Activated T-cell treated with anti-CD3 and anti-CD28 coated beads, Interleukin-2, amount 50 U/mL, for 72 hours (primary cell): ENCODE results near the gene ITPR3. TPM values are rescaled to one million over a fixed set of nuclear protein-coding genes. Genes with fewer than 3 reads are reported as not detected.
A peak's percentile ranks its signal among the peaks of the same experiment; 100 is the strongest.
"Not testable (repeated sequence)": the region's sequence is repeated elsewhere in the genome, so short reads cannot be mapped to it uniquely, and the experiment has no call there.

Experiments used
- ATAC-seq, 2 donors: fragments of 150-1000 bp; cut with Tn5 transposase; replicated peaks in 1 of 2; 2 replicates each; pipeline ENCODE4 v1.10.0; 2021; ENCODE audit warnings: moderate library complexity in 2 of 2, mild to moderate bottlenecking in 1 of 2
- DNase-seq, 2 donors: peaks; one replicate each; pipeline ENCODE4 v3.0.0; 2021 to 2022; ENCODE audit warnings: mixed read lengths in 1 of 2
- H3K27ac Mint-ChIP-seq: one replicate; pipeline ENCODE4 v1.8.0; 2022; ENCODE audit warnings: mild to moderate bottlenecking, moderate library complexity, mixed read lengths
- H3K27me3 Mint-ChIP-seq: one replicate; pipeline ENCODE4 v1.8.0; 2022; ENCODE audit warnings: low read depth, mixed read lengths
- H3K36me3 Mint-ChIP-seq, 2 donors: one replicate each; pipeline ENCODE4 v1.8.0; 2022; ENCODE audit warnings: mixed read lengths in 2 of 2, mild to moderate bottlenecking in 1 of 2; ENCODE audit not compliant: insufficient read depth in 2 of 2
- H3K4me1 Mint-ChIP-seq: one replicate; pipeline ENCODE4 v1.8.0; 2022; ENCODE audit warnings: low read depth, mixed read lengths
- H3K4me3 Mint-ChIP-seq, 2 donors: one replicate each; pipeline ENCODE4 v1.8.0; 2022; ENCODE audit warnings: mild to moderate bottlenecking in 2 of 2, mixed read lengths in 2 of 2, moderate library complexity in 2 of 2
- H3K9me3 Mint-ChIP-seq, 2 donors: one replicate each; pipeline ENCODE4 v1.8.0; 2022; ENCODE audit warnings: mixed read lengths in 2 of 2
- total RNA-seq, 2 donors: library from RNA; stranded (reverse); gene quantifications; one replicate each; pipeline ENCODE4 v1.2.3, GENCODE V29; 2022

ITPR3 gene
- total RNA-seq, 2 donors from 2014 or later = 49.9 to 52.5 TPM

GRCh38 chr6:33624856-33625255 is 3.7 kb downstream of the ITPR3 start:
- peaks cover 53% of the 10 kb centered on the region for H3K4me1 Mint-ChIP-seq
- H3K27me3 Mint-ChIP-seq = no peaks in the 10 kb centered on the region
- H3K27ac Mint-ChIP-seq = no peak overlapping the region
- no peak for ATAC-seq
- DNase-seq = no peak
- H3K36me3 Mint-ChIP-seq = peaks cover 1 to 6% of the 10 kb centered on the region in 2 donors
- no peak overlapping the region for H3K4me3 Mint-ChIP-seq
- H3K9me3 Mint-ChIP-seq = no peaks in the 10 kb centered on the region

GRCh38 chr6:33627876-33628275 is 6.8 kb downstream of the ITPR3 start:
- Mint-ChIP-seq H3K4me1 (peaks cover 65% of the 10 kb centered on the region), H3K36me3 (peaks cover 1 to 9% of the 10 kb centered on the region in 2 donors), H3K9me3 (no peaks in the 10 kb centered on the region), H3K27me3 (no peaks in the 10 kb centered on the region), H3K4me3 (no peak overlapping the region), H3K27ac (no peak overlapping the region)
- DNase-seq = no peak
- no peak for ATAC-seq

GRCh38 chr6:33628401-33628964 is 7.4 kb downstream of the ITPR3 start:
- H3K27ac Mint-ChIP-seq = no peak overlapping the region
- peaks cover 1 to 9% of the 10 kb centered on the region in 2 donors for H3K36me3 Mint-ChIP-seq
- no peak for DNase-seq
- ATAC-seq = no peak
- no peak overlapping the region for H3K4me3 Mint-ChIP-seq
- no peaks in the 10 kb centered on the region for H3K27me3 Mint-ChIP-seq
- H3K4me1 Mint-ChIP-seq = peaks cover 64% of the 10 kb centered on the region
- H3K9me3 Mint-ChIP-seq = no peaks in the 10 kb centered on the region

- Mint-ChIP-seq H3K9me3 (no peaks in the 10 kb centered on the region), H3K36me3 (peaks cover 0 to 3% of the 10 kb centered on the region in 2 donors), H3K4me3 (no peak overlapping the region), H3K27me3 (no peaks in the 10 kb centered on the region), H3K27ac (no peak overlapping the region), H3K4me1 (peaks cover 62% of the 10 kb centered on the region)
- ATAC-seq = no peak
- DNase-seq = peak in 1 of 2 donors; percentile 16
Measured at GRCh38 chr6:33630014-33630413, 8.9 kb downstream of the ITPR3 start.

GRCh38 chr6:33631521-33631920 is 10.4 kb downstream of the ITPR3 start:
- H3K9me3 Mint-ChIP-seq, H3K27me3 Mint-ChIP-seq, H3K4me3 Mint-ChIP-seq, H3K27ac Mint-ChIP-seq, H3K36me3 Mint-ChIP-seq, ATAC-seq, DNase-seq: not testable (repeated sequence)
- peaks cover 69% of the 10 kb centered on the region for H3K4me1 Mint-ChIP-seq

- Mint-ChIP-seq H3K9me3 (no peaks in the 10 kb centered on the region), H3K4me3 (peak overlapping the region in 1 of 2 donors; percentile 85), H3K27ac (no peak overlapping the region), H3K4me1 (peaks cover 67% of the 10 kb centered on the region), H3K36me3 (peaks cover 4 to 6% of the 10 kb centered on the region in 2 donors), H3K27me3 (no peaks in the 10 kb centered on the region)
- DNase-seq (no peak), ATAC-seq (no peak)
Measured at GRCh38 chr6:33631971-33632557, 10.9 kb downstream of the ITPR3 start.

GRCh38 chr6:33632558-33633039 is 11.5 kb downstream of the ITPR3 start:
- peaks cover 65% of the 10 kb centered on the region for H3K4me1 Mint-ChIP-seq
- peak overlapping the region; percentile 32 for H3K27ac Mint-ChIP-seq
- no peaks in the 10 kb centered on the region for H3K27me3 Mint-ChIP-seq
- no peaks in the 10 kb centered on the region for H3K9me3 Mint-ChIP-seq
- peak; percentile 61 to 70 for DNase-seq
- H3K36me3 Mint-ChIP-seq = peaks cover 4 to 6% of the 10 kb centered on the region in 2 donors
- peak; percentile 53 for ATAC-seq
- H3K4me3 Mint-ChIP-seq = peak overlapping the region; percentile 81 to 85

- H3K9me3 Mint-ChIP-seq = no peaks in the 10 kb centered on the region
- ATAC-seq (peak in 1 of 2 donors; percentile 3), DNase-seq (peak in 1 of 2 donors; percentile 5)
- H3K27ac Mint-ChIP-seq = peak overlapping the region; percentile 32
- H3K36me3 Mint-ChIP-seq = peaks cover 4 to 6% of the 10 kb centered on the region in 2 donors
- peaks cover 67% of the 10 kb centered on the region for H3K4me1 Mint-ChIP-seq
- no peaks in the 10 kb centered on the region for H3K27me3 Mint-ChIP-seq
- H3K4me3 Mint-ChIP-seq = peak overlapping the region; percentile 81 to 85
Measured at GRCh38 chr6:33633084-33633461, 12.0 kb downstream of the ITPR3 start.

GRCh38 chr6:33633462-33634158 is 12.5 kb downstream of the ITPR3 start:
- peak overlapping the region; percentile 22 for H3K27ac Mint-ChIP-seq
- H3K4me3 Mint-ChIP-seq = peak overlapping the region; percentile 84 to 89
- peaks cover 4 to 6% of the 10 kb centered on the region in 2 donors for H3K36me3 Mint-ChIP-seq
- H3K4me1 Mint-ChIP-seq = peaks cover 67% of the 10 kb centered on the region
- peak; percentile 87 to 92 for ATAC-seq
- H3K9me3 Mint-ChIP-seq = no peaks in the 10 kb centered on the region
- DNase-seq = peak; percentile 62 to 64
- no peaks in the 10 kb centered on the region for H3K27me3 Mint-ChIP-seq

- Mint-ChIP-seq H3K27me3 (no peaks in the 10 kb centered on the region), H3K27ac (peak overlapping the region; percentile 22), H3K4me3 (peak overlapping the region; percentile 84 to 89), H3K9me3 (no peaks in the 10 kb centered on the region), H3K36me3 (peaks cover 4 to 6% of the 10 kb centered on the region in 2 donors), H3K4me1 (peaks cover 73% of the 10 kb centered on the region)
- DNase-seq (no peak), ATAC-seq (no peak)
Measured at GRCh38 chr6:33634161-33634727, 13.1 kb downstream of the ITPR3 start.

- ATAC-seq = no peak
- H3K27ac Mint-ChIP-seq = no peak overlapping the region
- peaks cover 4 to 6% of the 10 kb centered on the region in 2 donors for H3K36me3 Mint-ChIP-seq
- DNase-seq = no peak
- H3K27me3 Mint-ChIP-seq = no peaks in the 10 kb centered on the region
- H3K4me1 Mint-ChIP-seq = peaks cover 74% of the 10 kb centered on the region
- H3K9me3 Mint-ChIP-seq = no peaks in the 10 kb centered on the region
- peak overlapping the region; percentile 39 to 89 for H3K4me3 Mint-ChIP-seq
Measured at GRCh38 chr6:33634946-33635345, 13.8 kb downstream of the ITPR3 start.

- H3K4me3 Mint-ChIP-seq = no peak overlapping the region
- ATAC-seq = no peak
- H3K27me3 Mint-ChIP-seq = no peaks in the 10 kb centered on the region
- H3K27ac Mint-ChIP-seq = no peak overlapping the region
- no peak for DNase-seq
- no peaks in the 10 kb centered on the region for H3K9me3 Mint-ChIP-seq
- peaks cover 4 to 7% of the 10 kb centered on the region in 2 donors for H3K36me3 Mint-ChIP-seq
- H3K4me1 Mint-ChIP-seq = peaks cover 58% of the 10 kb centered on the region
Measured at GRCh38 chr6:33636655-33637054, 15.5 kb downstream of the ITPR3 start.

- peak overlapping the region; percentile 77 for H3K27ac Mint-ChIP-seq
- H3K4me1 Mint-ChIP-seq = peaks cover 42% of the 10 kb centered on the region
- no peak for DNase-seq
- no peak for ATAC-seq
- no peak overlapping the region for H3K4me3 Mint-ChIP-seq
- H3K36me3 Mint-ChIP-seq = peaks cover 4% of the 10 kb centered on the region in 2 donors
- H3K27me3 Mint-ChIP-seq = no peaks in the 10 kb centered on the region
- H3K9me3 Mint-ChIP-seq = no peaks in the 10 kb centered on the region
Measured at GRCh38 chr6:33638556-33638955, 17.4 kb downstream of the ITPR3 start.
